GM18498 (cell line): ENCODE results near the gene GUCA1A.
"Not testable (repeated sequence)": the region's sequence is repeated elsewhere in the genome, so short reads cannot be mapped to it uniquely, and the experiment has no call there.

ENCODE experiments used
- ATAC-seq: cut with Tn5 transposase; IDR thresholded peaks from one replicate; pipeline ENCODE4 v1.9.1; 2021; ENCODE audit warnings: mild to moderate bottlenecking, moderate library complexity; ENCODE audit not compliant: unreplicated experiment

The GUCA1A gene

GRCh38 chr6:42202131-42202915 is 29.2 kb downstream of the GUCA1A start:
- ATAC-seq: not testable (repeated sequence)

- no peak for ATAC-seq
Measured at GRCh38 chr6:42203183-42203582, 30.0 kb downstream of the GUCA1A start.

DNA sequence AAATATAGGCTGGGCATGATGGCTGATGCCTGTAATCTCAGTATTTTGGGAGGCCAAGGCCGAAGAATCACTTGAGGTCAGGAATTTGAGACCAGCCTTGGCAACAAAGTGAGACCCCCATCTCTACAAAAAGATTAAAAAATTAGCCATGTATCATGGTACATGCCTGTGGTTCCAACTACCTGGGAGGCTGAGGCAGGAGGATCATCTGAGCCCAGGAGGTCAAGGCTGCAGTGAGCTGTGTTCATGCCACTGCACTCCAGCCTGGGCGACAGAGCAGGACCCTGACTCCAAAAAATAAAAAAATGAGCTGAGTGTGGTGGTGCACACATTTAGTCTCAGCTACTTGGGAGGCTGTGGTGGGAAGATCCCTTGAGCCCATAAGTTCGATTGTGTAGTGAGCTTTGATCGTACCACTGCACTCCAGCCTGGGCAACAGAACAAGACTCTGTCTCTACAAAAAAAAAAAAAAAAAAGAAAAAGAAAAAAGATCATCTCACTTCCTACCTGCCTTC is 31.7 kb downstream of the GUCA1A start:
- no peak for ATAC-seq

- ATAC-seq: not testable (repeated sequence)
Measured at GRCh38 chr6:42207559-42207958, 34.4 kb downstream of the GUCA1A start.

DNA sequence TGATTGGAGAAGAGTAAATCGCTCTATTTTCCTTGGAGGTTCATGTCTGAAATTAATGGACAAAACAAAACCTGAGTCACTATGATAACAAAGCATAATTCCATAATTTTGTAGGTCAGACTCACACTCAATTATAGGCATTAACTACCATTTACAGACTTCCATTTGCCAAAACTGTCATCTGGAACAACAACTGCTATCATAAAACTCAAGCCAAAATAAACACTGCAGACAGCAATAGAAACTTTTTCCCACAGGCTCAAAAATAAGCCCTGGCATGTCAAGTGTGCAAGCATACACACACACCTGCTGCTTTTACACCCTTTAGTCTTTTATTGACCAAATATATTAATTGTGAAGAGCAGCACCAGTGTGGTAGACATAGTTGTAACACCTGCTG is 37.4 kb downstream of the GUCA1A start:
- no peak for ATAC-seq

- ATAC-seq: no peak
Measured at GRCh38 chr6:42211726-42212125, 38.6 kb downstream of the GUCA1A start.

DNA sequence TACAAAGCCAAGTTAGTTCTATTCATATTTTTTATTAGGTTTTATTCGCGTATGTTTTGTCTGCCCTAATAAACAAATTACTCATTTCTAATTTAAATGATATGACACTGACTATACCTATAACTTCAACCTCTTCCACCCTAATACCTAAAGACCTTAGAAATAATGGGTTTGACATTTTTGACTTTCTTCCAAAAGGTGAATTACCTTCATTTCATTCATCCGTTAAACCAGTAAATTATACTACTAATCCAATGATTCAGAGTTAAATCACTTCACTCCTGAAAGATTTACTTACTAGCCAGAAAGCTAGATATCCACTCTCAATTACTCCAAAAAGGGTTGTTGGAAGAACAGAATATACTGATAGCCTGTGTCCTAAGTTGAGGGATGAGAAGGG is 39.3 kb downstream of the GUCA1A start:
- ATAC-seq: no peak

- not testable (repeated sequence) for ATAC-seq
Measured at GRCh38 chr6:42216495-42216894, 43.3 kb downstream of the GUCA1A start.

- ATAC-seq: no peak
Measured at GRCh38 chr6:42217157-42217518, 44.0 kb downstream of the GUCA1A start.

- ATAC-seq: peak; percentile 91
Measured at GRCh38 chr6:42217519-42218367, 44.6 kb downstream of the GUCA1A start, which contains the start of gene MRPS10. TSS of gene MRPS10 (minus strand) at chr6:42217861. CDS start at chr6:42217849, 12 bp downstream.

DNA sequence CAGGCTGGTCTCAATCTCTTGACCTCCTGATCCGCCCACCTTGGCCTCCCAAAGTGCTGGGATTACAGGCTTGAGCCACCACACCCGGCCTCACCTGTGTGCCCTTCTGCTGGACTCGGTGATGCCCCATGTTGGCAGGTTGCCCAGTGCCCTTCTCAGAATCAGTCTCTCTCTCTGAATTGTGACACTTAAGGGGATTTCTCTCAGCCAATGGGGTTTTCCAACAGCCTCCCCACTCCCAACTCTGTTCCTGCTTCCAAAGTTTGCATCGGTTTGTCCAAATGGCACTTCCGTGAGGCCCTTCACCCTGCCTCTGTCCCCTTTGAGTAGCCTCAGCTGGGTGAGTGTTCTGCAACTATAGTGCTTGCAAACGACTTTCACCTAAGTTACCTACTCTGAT is 47.6 kb downstream of the GUCA1A start:
- ATAC-seq: no peak

DNA sequence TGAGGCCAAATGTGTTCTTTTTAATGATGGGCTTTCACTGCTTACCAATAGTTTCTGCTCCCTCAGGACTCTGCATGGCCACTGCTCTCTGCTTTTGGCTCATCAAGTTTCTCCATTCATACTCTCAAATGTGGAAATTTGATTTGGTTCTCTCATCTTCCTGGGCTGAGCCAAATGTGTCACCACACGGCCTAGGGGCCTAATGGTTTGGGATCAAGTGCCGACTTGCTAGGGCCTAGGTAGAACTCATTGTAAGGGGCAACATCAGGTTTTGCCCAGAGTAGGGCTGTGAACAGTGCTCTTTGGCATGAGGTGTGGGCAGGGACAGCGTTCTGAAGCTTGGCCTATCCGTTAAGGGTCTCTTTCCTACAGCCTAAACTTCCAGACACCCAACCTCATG is 48.4 kb downstream of the GUCA1A start:
- no peak for ATAC-seq

GRCh38 chr6:42222448-42222847 is 49.3 kb downstream of the GUCA1A start:
- no peak for ATAC-seq

DNA sequence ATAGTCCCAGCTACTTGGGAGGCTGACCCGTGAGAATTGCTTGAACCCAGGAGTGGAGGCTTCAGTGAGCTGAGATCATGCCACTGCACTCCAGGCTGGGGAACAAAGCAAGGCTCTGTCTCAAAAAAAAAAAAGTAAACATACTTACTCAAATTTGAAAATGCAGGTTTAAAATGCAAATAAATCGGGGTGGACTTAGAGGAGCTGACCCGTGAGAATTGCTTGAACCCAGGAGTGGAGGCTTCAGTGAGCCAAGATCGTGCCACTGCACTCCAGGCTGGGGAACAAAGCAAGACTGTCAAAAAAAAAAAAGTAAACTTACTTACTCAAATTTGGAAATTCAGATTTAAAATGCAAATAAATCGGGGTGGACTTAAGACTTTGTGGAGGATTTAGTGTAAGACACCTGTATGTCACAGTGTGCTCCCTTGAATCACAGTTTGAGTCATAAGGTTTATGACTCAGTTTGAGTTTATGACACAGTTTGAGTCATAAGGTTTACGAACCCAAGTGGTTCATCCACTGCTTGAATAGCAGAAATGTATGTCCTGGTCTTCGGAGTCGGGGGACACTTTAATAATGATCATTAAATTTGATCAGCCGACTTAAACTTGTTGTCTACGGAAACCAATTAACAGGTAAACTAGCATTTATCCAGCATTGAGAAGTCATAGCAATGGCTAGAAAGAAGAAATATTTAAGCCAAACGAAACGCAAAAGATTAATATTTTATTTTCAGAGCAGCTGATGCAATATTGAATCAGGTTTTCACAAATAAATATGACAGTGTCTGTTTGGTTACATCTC is 51.3 kb downstream of the GUCA1A start:
- peak; percentile 83 for ATAC-seq

GRCh38 chr6:42225029-42225339 is 51.8 kb downstream of the GUCA1A start:
- no peak for ATAC-seq

DNA sequence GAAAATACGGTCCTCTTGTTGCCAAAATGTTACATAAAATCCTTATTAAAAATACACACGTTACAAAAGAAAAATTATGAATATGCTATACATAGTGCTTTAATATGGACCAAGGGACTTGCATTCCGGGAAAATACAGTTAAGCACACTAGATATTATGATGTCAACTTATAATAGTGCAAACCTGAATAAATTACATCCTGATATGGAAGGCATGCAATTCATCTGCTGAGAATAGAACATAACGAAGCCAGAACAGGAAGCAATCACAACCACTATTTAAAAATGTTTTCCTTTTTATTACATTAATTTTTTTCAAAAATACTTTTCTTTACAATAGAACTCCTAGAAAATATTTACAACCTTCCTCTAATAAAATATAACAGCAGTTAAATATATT is 52.3 kb downstream of the GUCA1A start:
- ATAC-seq: no peak

DNA sequence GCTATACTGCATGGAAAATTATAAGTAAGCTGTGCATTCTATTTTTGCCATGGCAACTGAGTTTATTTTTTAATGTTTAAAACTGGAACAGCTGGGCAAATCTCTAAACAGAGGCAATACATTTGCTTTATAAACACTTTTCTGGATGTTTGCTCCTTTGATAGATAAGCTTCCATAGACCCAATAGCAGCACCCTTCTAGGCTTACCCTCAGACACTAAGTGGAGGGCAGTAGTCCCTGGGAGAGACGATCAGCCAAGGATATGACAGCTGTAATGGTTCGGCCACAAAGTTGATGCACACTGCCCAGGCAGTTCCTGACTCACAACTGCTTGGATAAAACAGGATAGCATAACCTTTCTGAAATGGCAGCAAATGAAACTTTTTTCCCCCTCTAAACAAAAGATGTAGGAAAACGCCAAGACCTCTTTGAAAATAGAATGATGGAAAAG is 53.0 kb downstream of the GUCA1A start:
- no peak for ATAC-seq

DNA sequence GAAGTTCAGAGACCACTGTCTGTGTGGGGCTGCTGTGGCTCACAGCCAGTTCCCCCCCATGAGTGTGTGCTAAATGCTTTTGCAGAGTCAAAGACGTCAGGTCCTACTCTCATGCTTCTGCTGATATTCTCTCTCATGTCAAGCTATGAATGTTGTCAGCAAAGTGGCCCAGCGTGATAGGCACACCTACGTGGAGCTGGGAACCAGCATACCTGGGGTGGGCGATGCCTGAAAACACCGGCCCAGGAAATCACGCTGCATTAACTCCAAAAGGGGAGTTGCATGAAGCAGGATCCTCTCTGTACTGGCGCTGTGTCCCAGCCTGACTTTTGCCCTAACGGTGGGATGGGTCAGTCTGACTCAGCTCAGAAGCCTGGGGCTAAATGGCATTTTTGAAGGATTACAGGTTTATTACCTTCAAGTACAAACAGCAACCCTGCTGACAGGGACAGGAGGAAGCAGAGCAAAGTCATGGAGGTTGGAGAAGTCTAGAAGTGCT is 53.5 kb downstream of the GUCA1A start:
- ATAC-seq: no peak

DNA sequence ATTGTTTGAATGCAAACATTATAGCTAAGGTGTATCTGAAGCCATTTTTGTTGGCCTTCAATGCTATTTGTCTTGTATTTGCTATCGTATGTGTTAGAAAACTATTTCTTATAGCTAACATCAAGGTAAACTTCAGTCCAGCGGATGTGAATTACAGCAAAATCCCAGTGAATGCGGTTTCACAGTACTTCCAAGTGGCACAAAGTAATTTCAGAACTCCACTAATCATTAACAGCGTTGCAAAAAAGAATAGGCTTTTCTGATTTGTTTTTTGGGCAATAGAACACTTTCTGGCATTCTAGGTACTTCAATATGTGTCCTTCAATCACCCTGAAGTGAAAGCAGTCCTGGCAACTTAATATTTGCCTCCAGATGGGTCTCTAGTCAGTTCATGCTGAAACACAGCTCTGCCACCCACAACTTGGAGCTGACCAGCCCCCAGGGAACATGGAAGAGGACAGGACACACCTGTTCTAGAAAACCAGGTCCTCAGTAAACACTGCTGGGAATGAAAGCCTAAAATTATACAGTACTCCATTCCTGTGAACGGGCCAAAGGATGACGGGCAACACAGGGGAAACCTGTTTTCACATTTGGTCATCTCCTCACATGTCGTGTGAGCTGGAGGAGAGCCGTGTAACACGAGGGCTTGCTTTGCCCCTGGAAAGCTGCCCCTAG is 54.1 kb downstream of the GUCA1A start:
- ATAC-seq: no peak

- ATAC-seq: no peak
Measured at GRCh38 chr6:42228305-42228704, 55.1 kb downstream of the GUCA1A start.
